ENCODE results near the gene MSH5. TPM values are rescaled to one million over a fixed set of nuclear protein-coding genes. Genes with fewer than 3 reads are reported as not detected.

Gene MSH5
- total RNA-seq, 4 donors from 2014 or later: 16.7 to 41.5 (median 22.1) TPM; not detected in 1

DNA sequence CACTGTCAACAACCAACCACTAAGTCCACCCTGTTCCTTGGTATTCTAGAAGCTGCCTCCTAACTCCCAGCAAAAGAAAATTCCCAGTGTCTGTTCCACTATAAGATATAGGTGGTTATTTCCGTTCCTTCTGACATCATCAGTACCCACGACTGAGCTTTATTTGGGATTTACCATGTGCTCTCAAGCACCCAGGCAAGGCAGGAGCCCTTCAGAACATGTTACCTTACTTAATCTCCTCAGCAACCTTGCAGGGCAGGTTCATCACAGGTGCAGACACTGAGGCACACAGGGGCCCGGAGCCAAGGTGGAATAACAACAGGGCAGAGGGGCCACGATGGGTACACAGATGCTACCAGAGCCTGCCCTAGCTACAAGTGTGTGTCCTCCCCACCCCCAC, 47.5 kb upstream of the MSH5 start:
- H3K36me3 ChIP-seq: no peaks in the 10 kb centered on the region
- intact Hi-C loops (cut with DNase I; ENCODE audit: low total_unique reads): no loop called here

DNA sequence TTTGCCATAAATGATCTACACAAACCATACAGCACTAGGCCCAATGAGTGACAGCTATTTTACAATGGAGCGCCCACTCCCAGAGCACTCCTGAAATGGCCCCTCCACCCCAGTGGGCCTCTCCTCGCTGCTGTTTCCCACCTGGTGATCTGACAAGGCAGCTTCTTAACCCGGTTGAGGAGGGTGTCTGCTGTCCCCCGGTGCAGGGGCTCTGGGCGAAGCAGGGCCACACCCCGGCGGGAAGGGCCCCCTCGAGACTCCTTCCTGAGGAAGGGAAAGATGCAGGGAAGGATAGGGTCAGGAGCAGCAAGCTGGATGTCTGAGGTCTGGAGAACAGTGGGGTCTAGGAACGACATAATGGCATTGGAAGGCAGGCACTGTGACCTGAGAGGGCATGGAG, 46.9 kb upstream of the MSH5 start:
- H3K4me1 ChIP-seq: no peaks in the 10 kb centered on the region
- no peak overlapping the region for H3K27ac ChIP-seq
- DNase-seq: no peak
- H3K4me3 ChIP-seq: no peak overlapping the region
- H3K9me3 ChIP-seq: no peaks in the 10 kb centered on the region
- intact Hi-C loops (cut with DNase I; ENCODE audit: low total_unique reads): no loop called here
- no peaks in the 10 kb centered on the region for H3K27me3 ChIP-seq
- TF ChIP-seq POLR2A (IDR thresholded peaks at IDR 0.05): no peak
- H3K36me3 ChIP-seq: no peaks in the 10 kb centered on the region

More for the DNA sequence above, 47.5 kb upstream of the MSH5 start:
- Histone ChIP-seq H3K4me3 (no peak overlapping the region), H3K4me1 (no peaks in the 10 kb centered on the region), H3K9me3 (no peaks in the 10 kb centered on the region), H3K27me3 (no peaks in the 10 kb centered on the region), H3K27ac (no peak overlapping the region)
- no peak for TF ChIP-seq POLR2A (IDR thresholded peaks at IDR 0.05)
- TF ChIP-seq, protein P1, sequence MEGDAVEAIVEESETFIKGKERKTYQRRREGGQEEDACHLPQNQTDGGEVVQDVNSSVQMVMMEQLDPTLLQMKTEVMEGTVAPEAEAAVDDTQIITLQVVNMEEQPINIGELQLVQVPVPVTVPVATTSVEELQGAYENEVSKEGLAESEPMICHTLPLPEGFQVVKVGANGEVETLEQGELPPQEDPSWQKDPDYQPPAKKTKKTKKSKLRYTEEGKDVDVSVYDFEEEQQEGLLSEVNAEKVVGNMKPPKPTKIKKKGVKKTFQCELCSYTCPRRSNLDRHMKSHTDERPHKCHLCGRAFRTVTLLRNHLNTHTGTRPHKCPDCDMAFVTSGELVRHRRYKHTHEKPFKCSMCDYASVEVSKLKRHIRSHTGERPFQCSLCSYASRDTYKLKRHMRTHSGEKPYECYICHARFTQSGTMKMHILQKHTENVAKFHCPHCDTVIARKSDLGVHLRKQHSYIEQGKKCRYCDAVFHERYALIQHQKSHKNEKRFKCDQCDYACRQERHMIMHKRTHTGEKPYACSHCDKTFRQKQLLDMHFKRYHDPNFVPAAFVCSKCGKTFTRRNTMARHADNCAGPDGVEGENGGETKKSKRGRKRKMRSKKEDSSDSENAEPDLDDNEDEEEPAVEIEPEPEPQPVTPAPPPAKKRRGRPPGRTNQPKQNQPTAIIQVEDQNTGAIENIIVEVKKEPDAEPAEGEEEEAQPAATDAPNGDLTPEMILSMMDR (IDR thresholded peaks at IDR 0.05): no peak
- no peak for DNase-seq

DNA sequence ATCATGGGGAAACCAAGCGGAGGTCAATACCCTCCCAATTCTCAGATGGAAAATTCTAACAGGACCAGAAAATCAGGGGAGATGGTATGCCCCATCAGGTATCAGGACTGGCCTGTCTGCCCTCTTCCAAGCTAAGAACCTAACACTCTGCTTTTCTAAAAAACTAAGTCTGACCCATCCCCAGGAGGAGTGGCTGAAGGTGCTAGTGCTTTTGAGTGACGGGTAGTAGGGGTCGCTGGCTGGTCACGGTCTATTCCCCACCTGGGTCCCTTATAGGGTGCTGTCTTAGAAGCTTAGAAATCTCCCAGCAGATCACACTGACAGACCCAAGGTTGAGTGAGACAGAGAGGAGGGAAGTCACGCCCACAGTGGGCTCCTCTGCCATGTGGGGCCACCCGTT, 46.3 kb upstream of the MSH5 start:
- no peaks in the 10 kb centered on the region for H3K4me1 ChIP-seq
- no peak overlapping the region for H3K4me3 ChIP-seq
- TF ChIP-seq, protein P1 (IDR thresholded peaks at IDR 0.05): no peak
- TF ChIP-seq POLR2A (IDR thresholded peaks at IDR 0.05): no peak
- no peaks in the 10 kb centered on the region for H3K9me3 ChIP-seq
- H3K27me3 ChIP-seq: no peaks in the 10 kb centered on the region
- DNase-seq: no peak
- H3K27ac ChIP-seq: no peak overlapping the region
- no peaks in the 10 kb centered on the region for H3K36me3 ChIP-seq
- intact Hi-C loops (cut with DNase I; ENCODE audit: low total_unique reads): no loop called here

DNA sequence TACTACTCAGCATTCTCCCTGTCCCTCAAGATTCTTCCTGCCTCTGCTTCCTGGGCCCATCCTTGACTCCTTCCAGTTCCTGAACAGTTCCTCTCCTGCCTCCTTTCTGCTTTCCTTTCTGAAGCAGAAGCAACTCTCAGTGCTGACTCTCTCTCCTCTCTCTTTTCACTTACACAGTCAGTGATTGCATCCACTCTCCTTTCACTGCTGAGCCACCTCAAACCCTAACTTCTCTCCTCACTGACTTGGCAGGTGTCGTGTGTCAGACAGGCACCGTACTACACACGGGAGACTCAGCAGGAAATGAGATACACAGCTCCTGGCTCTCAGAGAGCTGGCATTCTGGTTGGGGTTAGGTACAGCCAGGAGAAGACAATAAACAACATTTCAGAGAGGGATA, 42.2 kb upstream of the MSH5 start:
- Histone ChIP-seq H3K36me3 (no peaks in the 10 kb centered on the region), H3K27me3 (no peaks in the 10 kb centered on the region), H3K4me1 (peaks cover 7 to 9% of the 10 kb centered on the region in 2 donors), H3K9me3 (no peaks in the 10 kb centered on the region), H3K27ac (no peak overlapping the region), H3K4me3 (no peak overlapping the region)
- intact Hi-C loops (cut with DNase I; ENCODE audit: low total_unique reads): no loop called here
- DNase-seq: no peak
- no peak for TF ChIP-seq POLR2A (IDR thresholded peaks at IDR 0.05)
- TF ChIP-seq, protein P1 (IDR thresholded peaks at IDR 0.05): no peak

DNA sequence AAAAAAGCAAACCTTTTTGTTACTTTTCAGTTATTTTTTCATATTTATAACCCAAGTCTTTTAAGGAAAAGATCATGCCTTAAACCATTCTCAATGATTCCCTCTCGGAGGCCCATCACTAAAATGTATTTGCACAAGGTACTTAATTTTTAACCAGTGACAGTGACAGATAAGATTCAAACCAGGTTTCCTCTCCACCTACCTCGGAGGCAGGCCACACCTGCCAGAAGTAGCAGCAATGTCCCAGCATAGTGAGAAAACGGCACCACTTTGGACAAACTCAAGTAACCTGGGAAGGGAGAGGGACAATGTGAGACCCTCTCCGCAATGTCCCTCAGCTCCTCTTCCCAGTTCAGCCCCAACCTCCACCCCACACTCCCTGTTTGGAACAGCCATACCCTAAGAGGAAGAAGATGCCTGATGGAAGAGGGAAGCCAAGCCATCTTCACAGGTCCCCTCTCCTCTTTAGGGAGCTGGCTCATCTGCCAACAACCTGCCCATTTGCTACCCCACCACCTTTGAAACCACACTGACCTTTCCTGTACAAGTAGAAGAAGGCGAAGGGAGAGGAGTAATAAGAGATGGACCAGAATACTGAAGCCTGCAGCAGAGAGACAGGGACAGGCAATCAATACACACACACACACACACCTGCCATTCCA, 38.9 kb upstream of the MSH5 start:
- H3K9me3 ChIP-seq: no peaks in the 10 kb centered on the region
- intact Hi-C loops (cut with DNase I; ENCODE audit: low total_unique reads): loop anchor here (5.0 kb wide), 1 partner anchor 934 kb away; no protein-coding TSS in a partner anchor
- no peak for TF ChIP-seq POLR2A (IDR thresholded peaks at IDR 0.05)
- TF ChIP-seq, protein P1 (IDR thresholded peaks at IDR 0.05): no peak
- H3K36me3 ChIP-seq: no peaks in the 10 kb centered on the region
- no peak for DNase-seq
- no peaks in the 10 kb centered on the region for H3K27me3 ChIP-seq
- no peak overlapping the region for H3K4me3 ChIP-seq
- H3K4me1 ChIP-seq: peaks cover 7 to 9% of the 10 kb centered on the region in 2 donors
- H3K27ac ChIP-seq: peak overlapping the region in 1 of 2 donors; percentile 11
